ENCODE measurements around the gene MRI1.

The MRI1 gene

DNA sequence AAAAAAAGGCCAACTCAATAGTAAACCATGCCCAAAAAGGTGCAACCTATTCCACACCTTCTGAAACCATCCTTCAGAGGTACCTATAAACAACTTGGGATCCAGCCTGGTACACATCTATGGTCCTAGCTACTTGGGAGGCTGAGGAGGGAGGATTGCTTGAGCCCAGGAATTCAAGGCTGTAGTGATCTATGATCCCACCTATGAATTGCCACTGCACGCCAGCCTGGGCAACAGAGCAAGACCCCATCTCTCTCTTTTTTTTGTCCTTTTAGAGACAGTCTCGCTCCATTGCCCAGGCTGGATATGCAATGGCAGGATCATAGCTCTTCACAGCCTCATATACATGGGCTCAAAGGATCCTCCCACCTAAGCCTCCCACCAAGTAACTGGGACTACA, 57.0 kb downstream of the MRI1 start:
- TF ChIP-seq, protein P1, sequence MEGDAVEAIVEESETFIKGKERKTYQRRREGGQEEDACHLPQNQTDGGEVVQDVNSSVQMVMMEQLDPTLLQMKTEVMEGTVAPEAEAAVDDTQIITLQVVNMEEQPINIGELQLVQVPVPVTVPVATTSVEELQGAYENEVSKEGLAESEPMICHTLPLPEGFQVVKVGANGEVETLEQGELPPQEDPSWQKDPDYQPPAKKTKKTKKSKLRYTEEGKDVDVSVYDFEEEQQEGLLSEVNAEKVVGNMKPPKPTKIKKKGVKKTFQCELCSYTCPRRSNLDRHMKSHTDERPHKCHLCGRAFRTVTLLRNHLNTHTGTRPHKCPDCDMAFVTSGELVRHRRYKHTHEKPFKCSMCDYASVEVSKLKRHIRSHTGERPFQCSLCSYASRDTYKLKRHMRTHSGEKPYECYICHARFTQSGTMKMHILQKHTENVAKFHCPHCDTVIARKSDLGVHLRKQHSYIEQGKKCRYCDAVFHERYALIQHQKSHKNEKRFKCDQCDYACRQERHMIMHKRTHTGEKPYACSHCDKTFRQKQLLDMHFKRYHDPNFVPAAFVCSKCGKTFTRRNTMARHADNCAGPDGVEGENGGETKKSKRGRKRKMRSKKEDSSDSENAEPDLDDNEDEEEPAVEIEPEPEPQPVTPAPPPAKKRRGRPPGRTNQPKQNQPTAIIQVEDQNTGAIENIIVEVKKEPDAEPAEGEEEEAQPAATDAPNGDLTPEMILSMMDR (IDR thresholded peaks at IDR 0.05; ENCODE audit: control extremely low read depth, extremely low read depth, low read depth, missing control alignments), result no peak
- ChIA-PET POLR2A (no interaction called here), CTCF (interaction anchor here (1.3 to 1.5 kb wide), 2 partner anchors 13 to 41 kb away, joined by 3 to 5 read pairs; no protein-coding TSS in a partner anchor)
- DNase-seq (ENCODE audit: extremely low spot score), result no peak

DNA sequence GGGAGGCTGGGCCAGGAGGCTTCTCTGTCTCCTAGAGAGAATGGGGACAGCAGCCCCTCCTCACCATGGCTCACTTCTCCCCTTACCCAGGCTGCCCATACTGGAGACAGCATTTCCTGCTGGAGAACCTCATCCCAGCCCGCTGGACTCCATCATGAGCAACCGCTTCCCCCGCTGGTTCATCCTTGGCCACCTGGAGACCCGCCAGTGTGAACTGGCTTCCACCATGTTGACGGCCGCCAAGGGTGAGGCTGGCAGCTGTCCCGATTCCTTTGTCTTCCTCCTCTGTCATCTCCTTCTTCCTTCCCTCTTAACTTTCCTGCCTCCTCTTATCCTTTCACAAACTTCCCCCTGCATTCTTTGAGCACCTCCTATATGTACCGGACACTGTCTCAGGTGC, 58.9 kb downstream of the MRI1 start:
- TF ChIP-seq, protein P1 (IDR thresholded peaks at IDR 0.05; ENCODE audit: control extremely low read depth, extremely low read depth, low read depth, missing control alignments), result no peak
- CTCF ChIA-PET, result no interaction called here
- DNase-seq (ENCODE audit: extremely low spot score), result no peak
- POLR2A ChIA-PET, result no interaction called here
